WI38 (cell line): ENCODE results near the gene DNAJA1.
"Not testable (repeated sequence)": the region's sequence is repeated elsewhere in the genome, so short reads cannot be mapped to it uniquely, and the experiment has no call there.

Experiments used
- H3K4me3 ChIP-seq: 2 replicates; pipeline ENCODE4 v1.5.1; 2011; ENCODE audit warnings: low read depth, mild to moderate bottlenecking, control low read depth, low read length
- TF ChIP-seq, protein P1 (sequence below): IDR thresholded peaks from 2 replicates; pipeline ENCODE4 v1.5.1; 2012; ENCODE audit warnings: low read depth, mild to moderate bottlenecking, control low read depth, low read length

DNAJA1 gene

DNA sequence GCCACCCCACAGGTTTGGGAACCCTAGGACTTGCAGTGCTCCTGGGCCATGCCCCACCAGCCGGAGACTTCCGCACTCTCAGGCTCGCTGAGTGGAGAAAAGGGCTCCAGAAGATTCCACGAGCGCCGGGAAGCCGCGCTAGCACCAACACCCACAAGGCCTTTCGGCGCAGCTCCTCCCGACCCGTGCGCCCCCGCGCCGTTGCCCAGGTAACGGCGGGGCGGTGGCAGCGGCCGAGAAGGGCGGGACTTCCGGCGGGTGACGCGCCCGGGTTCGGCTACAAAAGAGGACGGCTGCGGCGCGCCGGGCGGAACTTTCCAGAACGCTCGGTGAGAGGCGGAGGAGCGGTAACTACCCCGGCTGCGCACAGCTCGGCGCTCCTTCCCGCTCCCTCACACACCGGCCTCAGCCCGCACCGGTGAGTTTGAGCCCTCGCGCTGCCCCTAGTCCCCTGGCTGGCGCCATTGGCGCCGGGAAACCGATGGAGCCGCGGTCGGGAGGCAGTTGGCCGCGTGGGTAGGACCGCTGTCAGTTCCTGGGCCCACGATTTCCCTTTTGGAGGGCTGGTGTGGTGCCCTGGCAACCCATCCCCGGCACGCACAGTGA, at the start of gene DNAJA1:
TSS of gene DNAJA1 (plus strand) at position 308 of the 606 bp plus-strand sequence. CDS start 1,212 bp downstream, outside the sequence.
- TF ChIP-seq, protein P1, sequence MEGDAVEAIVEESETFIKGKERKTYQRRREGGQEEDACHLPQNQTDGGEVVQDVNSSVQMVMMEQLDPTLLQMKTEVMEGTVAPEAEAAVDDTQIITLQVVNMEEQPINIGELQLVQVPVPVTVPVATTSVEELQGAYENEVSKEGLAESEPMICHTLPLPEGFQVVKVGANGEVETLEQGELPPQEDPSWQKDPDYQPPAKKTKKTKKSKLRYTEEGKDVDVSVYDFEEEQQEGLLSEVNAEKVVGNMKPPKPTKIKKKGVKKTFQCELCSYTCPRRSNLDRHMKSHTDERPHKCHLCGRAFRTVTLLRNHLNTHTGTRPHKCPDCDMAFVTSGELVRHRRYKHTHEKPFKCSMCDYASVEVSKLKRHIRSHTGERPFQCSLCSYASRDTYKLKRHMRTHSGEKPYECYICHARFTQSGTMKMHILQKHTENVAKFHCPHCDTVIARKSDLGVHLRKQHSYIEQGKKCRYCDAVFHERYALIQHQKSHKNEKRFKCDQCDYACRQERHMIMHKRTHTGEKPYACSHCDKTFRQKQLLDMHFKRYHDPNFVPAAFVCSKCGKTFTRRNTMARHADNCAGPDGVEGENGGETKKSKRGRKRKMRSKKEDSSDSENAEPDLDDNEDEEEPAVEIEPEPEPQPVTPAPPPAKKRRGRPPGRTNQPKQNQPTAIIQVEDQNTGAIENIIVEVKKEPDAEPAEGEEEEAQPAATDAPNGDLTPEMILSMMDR, result no peak

DNA sequence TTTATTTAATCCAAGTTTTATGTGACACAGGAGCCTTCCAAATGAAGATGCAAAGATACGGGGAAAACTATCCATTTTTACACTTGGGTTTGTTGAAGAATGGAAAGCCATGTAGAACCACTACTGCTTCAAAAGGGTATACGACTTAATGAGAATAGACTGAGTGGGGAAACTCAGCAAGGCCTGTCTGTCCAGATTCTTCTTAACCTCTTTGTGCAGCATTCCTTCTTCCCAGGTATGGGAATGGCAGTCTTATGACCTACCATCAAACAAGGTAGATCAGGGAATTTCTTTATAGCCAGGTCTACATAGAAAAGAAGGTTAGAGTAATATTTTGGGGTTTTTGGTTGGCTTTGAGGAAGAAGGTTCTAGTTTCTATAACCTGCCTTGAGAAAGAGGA, 47.0 kb upstream of the DNAJA1 start:
- no peak overlapping the region for H3K4me3 ChIP-seq
- TF ChIP-seq, protein P1, result no peak

More for the DNA sequence above, at the start of gene DNAJA1:
- peak within 1 kb of the TSS; percentile 100 for H3K4me3 ChIP-seq

DNA sequence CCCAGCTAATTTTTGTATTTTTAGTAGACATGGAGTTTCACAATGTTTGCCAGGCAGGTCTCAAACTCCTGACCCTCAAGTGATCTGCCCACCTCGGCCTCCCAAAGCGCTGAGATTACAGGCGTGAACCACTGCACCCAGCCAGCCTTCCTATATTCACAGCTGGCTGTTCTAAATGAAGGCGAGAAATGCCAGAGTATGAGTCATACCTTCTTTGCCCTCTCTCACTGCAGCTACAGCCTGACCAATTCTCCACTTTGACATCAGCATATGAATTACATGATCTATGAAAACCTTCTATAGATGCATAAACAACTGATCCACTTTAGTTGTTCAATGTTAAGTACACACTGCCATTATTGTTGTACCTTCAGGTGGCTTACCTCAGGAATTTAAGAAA, 38.1 kb upstream of the DNAJA1 start:
- TF ChIP-seq, protein P1, result no peak
- H3K4me3 ChIP-seq, result no peak overlapping the region

DNA sequence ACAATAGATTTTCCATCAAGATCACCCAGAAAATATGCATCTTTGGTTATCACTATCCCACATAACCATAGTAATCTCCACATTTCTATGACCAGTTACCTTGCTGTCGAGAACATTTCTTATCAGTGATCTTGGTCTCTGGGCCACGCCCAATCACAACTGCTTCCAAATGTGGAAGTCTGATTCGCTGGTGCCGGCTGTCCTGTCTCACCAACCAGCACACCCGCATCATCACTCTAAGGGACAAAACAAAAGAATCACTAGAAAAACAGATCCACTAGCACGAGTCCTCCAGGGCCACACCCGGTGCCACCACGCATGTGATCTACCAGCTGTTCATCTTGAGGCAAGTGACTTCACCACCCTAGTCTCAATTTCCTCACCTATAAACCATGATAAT, 35.4 kb upstream of the DNAJA1 start:
- TF ChIP-seq, protein P1, result no peak
- H3K4me3 ChIP-seq, result no peak overlapping the region

DNA sequence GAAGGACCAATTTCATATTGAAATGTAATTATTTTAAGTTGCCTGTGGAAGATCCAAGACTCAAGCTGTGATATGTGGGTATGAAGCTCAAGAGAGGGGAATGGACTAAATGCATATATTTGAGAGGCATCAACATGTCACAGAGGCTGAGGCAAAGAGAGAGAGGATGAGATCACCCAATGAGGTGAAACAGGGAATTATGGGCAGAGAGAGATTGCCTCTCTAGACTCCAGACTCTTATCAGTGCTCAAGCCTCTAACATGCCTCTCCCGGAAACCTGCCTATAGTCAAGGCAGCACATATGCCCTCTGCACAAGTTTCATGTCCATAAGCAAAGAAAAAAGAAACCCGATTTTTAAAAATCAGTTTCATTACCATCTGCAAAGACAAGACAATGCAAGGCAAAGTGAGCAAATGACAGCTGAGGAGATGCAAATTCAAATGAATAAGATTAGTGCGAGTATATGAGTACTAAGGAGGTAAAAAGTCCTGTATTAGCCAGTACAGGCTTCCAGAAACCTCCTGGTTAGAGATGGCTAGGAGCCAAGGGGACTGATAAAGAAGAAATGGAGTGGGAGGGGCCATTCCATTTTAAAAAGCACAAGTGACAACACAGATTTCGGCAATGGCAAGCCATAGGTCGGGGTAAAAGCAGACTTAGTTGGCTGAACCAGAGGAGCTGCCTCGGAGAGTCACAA, 33.0 kb upstream of the DNAJA1 start:
- no peak overlapping the region for H3K4me3 ChIP-seq
- TF ChIP-seq, protein P1, result no peak

DNA sequence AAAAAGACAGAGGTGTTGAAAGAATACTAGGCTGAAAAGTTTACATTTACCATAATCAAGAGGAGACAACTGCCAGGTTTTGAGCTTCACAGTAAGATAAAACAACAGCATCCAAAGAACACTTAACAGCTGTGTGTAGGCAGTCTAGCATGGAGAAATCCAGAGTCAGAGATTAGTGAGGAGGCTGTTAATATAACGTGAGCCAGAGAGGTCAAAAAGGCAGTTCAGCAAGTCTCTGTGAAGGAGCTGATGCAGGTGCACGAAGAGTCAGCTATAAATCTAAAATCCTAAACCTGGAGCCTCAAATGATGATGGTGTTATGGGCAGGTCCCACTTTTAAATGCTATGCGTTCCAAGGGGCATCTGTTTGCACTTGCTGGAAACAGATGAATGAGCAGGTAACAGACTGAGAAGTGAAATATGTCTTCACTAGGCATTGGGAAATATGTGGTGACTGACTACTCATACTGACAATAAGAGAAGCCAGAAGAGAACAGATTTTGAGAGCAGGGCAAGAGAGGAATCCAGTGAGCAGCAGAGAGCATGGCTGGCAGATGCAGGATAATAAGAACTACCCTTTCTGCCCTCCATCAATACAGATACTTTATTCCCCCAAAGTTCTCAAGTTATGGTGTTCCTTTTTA, 32.4 kb upstream of the DNAJA1 start:
- TF ChIP-seq, protein P1, result no peak

DNA sequence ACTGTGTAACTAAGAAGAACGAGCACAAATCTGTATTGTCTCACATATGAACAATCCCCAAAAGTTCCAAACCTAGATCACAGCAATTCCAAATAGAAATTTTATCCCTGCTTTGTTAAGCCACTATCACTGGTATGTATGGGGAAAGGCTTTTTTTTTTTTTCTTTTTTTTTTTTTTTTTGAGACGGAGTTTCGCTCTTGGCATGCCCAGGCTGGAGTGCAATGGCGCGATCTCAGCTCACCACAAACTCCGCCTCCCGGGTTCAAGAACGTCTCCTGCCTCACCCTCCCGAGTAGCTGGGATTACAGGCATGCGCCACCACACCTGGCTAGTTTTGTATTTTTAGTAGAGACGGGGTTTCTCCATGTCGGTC, 24.4 kb upstream of the DNAJA1 start:
- peak overlapping the region; percentile 98 for H3K4me3 ChIP-seq

More for the DNA sequence above, 32.4 kb upstream of the DNAJA1 start:
- no peak overlapping the region for H3K4me3 ChIP-seq

DNA sequence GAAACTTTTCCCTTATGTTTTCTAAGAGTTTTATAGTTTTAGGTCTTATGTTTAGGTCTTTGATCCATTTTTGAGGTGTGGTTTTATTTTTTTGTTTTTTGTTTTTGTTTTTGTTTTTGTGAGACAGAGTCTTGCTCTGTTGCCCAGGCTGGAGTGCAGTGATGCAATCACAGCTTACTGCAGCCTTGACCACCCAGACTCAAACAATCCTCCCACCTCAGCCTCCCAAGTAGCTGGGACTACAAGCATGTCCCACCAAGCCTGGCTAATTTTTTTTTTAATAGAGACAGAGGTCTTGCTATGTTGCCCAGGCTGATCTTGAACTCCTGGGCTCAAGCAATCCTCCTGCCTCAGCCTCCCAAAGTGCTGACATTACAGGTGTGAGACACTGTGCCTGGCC, 19.7 kb upstream of the DNAJA1 start:
- H3K4me3 ChIP-seq, result not testable (repeated sequence)
